Lung microvascular endothelial cell (primary cell): ENCODE data around the gene CYCS. TPM values are rescaled to one million over a fixed set of nuclear protein-coding genes. Genes with fewer than 3 reads are reported as not detected.

Experiments
- total RNA-seq: library from RNA; depleted of rRNA; stranded (reverse); fragments of >200 nt; gene quantifications from 2 replicates; pipeline ENCODE4 v1.2.1, GENCODE V29; 2014

The CYCS gene
- total RNA-seq, 1 donor from 2014 or later: 34.3 TPM

Other genes with a start within 250 kb of the CYCS start
- 14.1 and 16.3 TPM in 2 replicates for gene OSBPL3, start 145.1 kb downstream of the CYCS start, total RNA-seq
- gene NPVF, start 103.2 kb upstream of the CYCS start, total RNA-seq: not detected in 2 replicates